Mammary epithelial cell (primary cell): Measurements from ENCODE around the gene GNAL.

Experiments
- EZH2 ChIP-seq: IDR thresholded peaks from 2 replicates; pipeline ENCODE4 v1.6.1; 2012; ENCODE audit warnings: low read length, inconsistent platforms, borderline replicate concordance
- TF ChIP-seq, protein P1 (sequence below), 2 donors: IDR thresholded peaks in 1 of 2; conservative IDR thresholded peaks in 1 of 2; 2 replicates each; pipeline ENCODE4 v1.5.1; 2011 to 2012; ENCODE audit warnings: inconsistent platforms in 2 of 2, low read length in 2 of 2, mild to moderate bottlenecking in 2 of 2, control low read depth in 1 of 2, low read depth in 1 of 2; ENCODE audit not compliant: insufficient read depth in 1 of 2; ENCODE audit errors: extremely low read depth in 1 of 2

DNA sequence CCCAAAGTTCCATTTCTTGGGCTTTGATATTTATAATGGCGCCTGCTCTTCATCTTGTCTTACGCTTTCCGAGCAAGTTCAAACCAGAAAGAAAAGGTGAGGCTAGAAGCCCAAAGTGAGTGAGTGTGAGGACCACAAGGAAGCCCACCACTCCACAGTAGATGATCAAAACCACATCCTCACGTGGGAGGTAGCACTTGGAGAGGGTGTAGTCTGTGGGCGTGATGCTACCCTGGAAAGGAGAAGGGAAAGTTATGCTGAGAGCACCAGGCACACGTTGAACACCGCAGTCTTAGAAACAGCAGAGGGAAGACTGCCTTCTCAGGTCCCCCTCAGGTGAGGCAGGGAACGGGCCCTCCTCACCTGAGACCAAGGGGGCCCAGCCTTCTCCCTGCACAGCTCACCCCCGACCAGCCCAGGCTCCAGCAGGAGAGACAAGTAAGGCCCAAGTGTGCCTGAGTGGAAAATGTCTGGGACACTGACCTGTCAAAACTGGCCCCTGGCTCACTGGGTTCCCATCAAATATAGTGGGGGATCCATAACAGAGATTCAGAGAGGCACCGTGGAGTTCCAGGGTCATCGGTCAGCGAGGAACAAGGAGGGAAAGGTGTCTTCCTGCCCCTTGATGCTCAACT, 195.4 kb downstream of the GNAL start:
- TF ChIP-seq, protein P1, sequence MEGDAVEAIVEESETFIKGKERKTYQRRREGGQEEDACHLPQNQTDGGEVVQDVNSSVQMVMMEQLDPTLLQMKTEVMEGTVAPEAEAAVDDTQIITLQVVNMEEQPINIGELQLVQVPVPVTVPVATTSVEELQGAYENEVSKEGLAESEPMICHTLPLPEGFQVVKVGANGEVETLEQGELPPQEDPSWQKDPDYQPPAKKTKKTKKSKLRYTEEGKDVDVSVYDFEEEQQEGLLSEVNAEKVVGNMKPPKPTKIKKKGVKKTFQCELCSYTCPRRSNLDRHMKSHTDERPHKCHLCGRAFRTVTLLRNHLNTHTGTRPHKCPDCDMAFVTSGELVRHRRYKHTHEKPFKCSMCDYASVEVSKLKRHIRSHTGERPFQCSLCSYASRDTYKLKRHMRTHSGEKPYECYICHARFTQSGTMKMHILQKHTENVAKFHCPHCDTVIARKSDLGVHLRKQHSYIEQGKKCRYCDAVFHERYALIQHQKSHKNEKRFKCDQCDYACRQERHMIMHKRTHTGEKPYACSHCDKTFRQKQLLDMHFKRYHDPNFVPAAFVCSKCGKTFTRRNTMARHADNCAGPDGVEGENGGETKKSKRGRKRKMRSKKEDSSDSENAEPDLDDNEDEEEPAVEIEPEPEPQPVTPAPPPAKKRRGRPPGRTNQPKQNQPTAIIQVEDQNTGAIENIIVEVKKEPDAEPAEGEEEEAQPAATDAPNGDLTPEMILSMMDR (conservative IDR thresholded peaks at IDR 0.05 in 1 of 2, IDR thresholded peaks at IDR 0.05 in 1 of 2; ENCODE audit: extremely low read depth in 1 of 2, insufficient read depth in 1 of 2, low read depth in 1 of 2, low read length in 2 of 2): no peak
- no peak for TF ChIP-seq EZH2
